Chondrocyte (in vitro differentiated cells): Measurements from ENCODE around the gene PRKCH. TPM values are rescaled to one million over a fixed set of nuclear protein-coding genes. Genes with fewer than 3 reads are reported as not detected.

Experiments used
- DNase-seq: peaks from one replicate; pipeline ENCODE4 v3.0.0; 2021; ENCODE audit warnings: mixed read lengths, low spot score
- H3K27ac Mint-ChIP-seq: one replicate; pipeline ENCODE4 v1.8.0; 2021; ENCODE audit warnings: mild to moderate bottlenecking, moderate library complexity, mixed read lengths; ENCODE audit not compliant: unreplicated experiment
- H3K27me3 Mint-ChIP-seq: 2 replicates; pipeline ENCODE4 v1.8.0; 2021; ENCODE audit warnings: low read depth, mixed read lengths
- H3K36me3 Mint-ChIP-seq: 2 replicates; pipeline ENCODE4 v1.8.0; 2021; ENCODE audit warnings: low read depth, mixed read lengths
- H3K4me1 Mint-ChIP-seq: 2 replicates; pipeline ENCODE4 v1.8.0; 2021; ENCODE audit warnings: low read depth, mild to moderate bottlenecking, mixed read lengths
- H3K4me3 Mint-ChIP-seq: one replicate; pipeline ENCODE4 v1.8.0; 2021; ENCODE audit warnings: mild to moderate bottlenecking, moderate library complexity, mixed read lengths; ENCODE audit not compliant: unreplicated experiment
- H3K9me3 Mint-ChIP-seq: 2 replicates; pipeline ENCODE4 v1.8.0; 2021; ENCODE audit warnings: low read depth, mixed read lengths
- total RNA-seq: library from RNA; stranded (reverse); gene quantifications from 3 replicates; pipeline ENCODE4 v1.2.1, GENCODE V29; 2021
- TF ChIP-seq, protein P1 (sequence below): fragments of 200-600 bp; sonication (generic); IDR thresholded peaks from 2 replicates; pipeline ENCODE4 v1.5.0; 2021; ENCODE audit warnings: antibody characterized with exemption, mild to moderate bottlenecking, moderate library complexity

PRKCH gene
- total RNA-seq, 1 donor from 2014 or later, result 9.7 TPM

DNA sequence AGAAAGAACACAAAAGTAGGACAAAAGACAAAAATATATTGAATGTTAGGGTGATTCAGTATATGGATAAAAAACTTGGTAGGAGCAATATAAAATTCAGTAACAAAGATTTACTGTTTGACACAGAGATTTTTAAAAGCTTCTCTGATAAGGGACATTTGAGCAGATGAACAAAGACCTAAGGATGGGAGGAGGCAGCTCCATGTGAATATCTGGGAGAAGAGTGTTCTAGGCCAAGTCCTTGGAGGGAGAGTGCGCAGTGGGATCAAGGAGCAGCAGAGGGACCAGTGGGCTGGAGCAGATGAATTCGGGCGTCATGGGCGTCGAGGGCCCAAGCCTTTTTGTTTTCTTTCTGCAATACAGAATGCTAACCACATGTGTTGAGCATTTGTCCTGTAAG, 174.4 kb downstream of the PRKCH start:
- H3K4me3 Mint-ChIP-seq, result no peak overlapping the region
- TF ChIP-seq, protein P1, sequence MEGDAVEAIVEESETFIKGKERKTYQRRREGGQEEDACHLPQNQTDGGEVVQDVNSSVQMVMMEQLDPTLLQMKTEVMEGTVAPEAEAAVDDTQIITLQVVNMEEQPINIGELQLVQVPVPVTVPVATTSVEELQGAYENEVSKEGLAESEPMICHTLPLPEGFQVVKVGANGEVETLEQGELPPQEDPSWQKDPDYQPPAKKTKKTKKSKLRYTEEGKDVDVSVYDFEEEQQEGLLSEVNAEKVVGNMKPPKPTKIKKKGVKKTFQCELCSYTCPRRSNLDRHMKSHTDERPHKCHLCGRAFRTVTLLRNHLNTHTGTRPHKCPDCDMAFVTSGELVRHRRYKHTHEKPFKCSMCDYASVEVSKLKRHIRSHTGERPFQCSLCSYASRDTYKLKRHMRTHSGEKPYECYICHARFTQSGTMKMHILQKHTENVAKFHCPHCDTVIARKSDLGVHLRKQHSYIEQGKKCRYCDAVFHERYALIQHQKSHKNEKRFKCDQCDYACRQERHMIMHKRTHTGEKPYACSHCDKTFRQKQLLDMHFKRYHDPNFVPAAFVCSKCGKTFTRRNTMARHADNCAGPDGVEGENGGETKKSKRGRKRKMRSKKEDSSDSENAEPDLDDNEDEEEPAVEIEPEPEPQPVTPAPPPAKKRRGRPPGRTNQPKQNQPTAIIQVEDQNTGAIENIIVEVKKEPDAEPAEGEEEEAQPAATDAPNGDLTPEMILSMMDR, result no peak
- DNase-seq, result no peak
- H3K27ac Mint-ChIP-seq, result no peak overlapping the region
- no peaks in the 10 kb centered on the region for H3K27me3 Mint-ChIP-seq
- no peaks in the 10 kb centered on the region for H3K9me3 Mint-ChIP-seq
- peaks cover 15% of the 10 kb centered on the region for H3K4me1 Mint-ChIP-seq
- no peaks in the 10 kb centered on the region for H3K36me3 Mint-ChIP-seq

DNA sequence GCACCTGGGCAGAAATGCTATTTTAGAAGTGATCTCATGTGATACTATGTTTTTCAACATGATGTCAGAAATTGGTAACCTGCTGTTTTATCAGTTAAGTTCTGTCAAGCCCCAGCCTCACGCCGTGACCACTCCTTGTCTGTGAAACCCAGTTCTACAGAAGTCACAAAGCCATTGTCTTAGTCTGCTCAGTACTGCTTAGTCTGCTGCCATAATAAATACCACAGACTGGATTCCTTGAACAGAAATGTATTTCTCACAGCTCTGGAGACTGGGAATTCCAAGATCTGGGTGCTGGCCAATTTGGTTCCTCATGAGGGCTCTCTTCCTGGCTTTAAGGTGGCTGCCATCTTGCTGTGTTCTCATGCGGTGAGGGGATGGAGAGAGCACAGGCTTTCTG, 176.9 kb downstream of the PRKCH start:
- peaks cover 26% of the 10 kb centered on the region for H3K4me1 Mint-ChIP-seq

DNA sequence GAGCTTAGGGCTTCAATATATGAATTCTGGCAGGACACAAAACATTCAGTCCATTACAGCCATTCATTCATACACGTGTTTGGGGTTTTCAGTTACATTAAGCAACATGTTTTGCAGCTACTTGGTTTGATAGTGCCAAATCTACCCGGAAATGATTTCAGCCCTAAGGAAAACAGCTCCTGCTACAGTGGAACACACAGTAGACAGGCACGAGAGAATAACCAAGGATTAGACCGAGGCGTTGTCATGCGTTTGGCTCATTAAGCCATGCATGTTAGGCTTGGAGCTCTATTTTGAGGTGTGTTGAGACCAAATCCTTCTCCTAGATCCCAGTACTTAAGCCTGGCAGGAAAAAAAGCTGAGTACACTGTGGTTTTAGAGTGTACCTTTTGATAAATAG, 177.4 kb downstream of the PRKCH start:
- Mint-ChIP-seq H3K4me1 (peaks cover 32% of the 10 kb centered on the region), H3K27me3 (no peaks in the 10 kb centered on the region), H3K9me3 (no peaks in the 10 kb centered on the region), H3K27ac (peak overlapping the region; percentile 87), H3K4me3 (no peak overlapping the region), H3K36me3 (no peaks in the 10 kb centered on the region)
- no peak for DNase-seq
- TF ChIP-seq, protein P1, result no peak

More for the DNA sequence above, 176.9 kb downstream of the PRKCH start:
- no peak for DNase-seq
- Mint-ChIP-seq H3K36me3 (no peaks in the 10 kb centered on the region), H3K27ac (peak overlapping the region; percentile 87), H3K9me3 (no peaks in the 10 kb centered on the region), H3K27me3 (no peaks in the 10 kb centered on the region), H3K4me3 (no peak overlapping the region)
- TF ChIP-seq, protein P1, result no peak

DNA sequence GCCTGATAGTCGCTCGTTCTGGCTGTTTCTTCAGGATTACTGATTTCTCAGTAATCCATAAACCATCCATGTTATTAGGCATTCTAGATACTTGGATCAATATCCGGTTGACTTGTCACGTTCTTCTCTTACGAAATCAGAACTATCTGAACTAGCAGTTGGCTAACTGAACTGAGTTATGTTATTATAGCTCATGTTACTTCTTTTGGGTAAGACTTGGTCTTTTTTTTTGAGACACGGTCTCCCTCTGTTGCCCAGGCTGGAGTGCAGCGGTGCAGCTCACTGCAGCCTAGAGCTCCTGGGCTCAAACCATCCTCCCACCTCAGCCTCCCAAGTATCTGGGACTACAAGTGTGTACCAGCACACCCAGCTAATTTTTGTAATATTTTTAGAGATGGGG, 178.6 kb downstream of the PRKCH start:
- H3K4me3 Mint-ChIP-seq, result no peak overlapping the region
- no peak overlapping the region for H3K27ac Mint-ChIP-seq
- H3K4me1 Mint-ChIP-seq, result peaks cover 36% of the 10 kb centered on the region
- H3K27me3 Mint-ChIP-seq, result no peaks in the 10 kb centered on the region
- H3K9me3 Mint-ChIP-seq, result no peaks in the 10 kb centered on the region
- no peak for DNase-seq
- H3K36me3 Mint-ChIP-seq, result no peaks in the 10 kb centered on the region
- TF ChIP-seq, protein P1, result no peak

DNA sequence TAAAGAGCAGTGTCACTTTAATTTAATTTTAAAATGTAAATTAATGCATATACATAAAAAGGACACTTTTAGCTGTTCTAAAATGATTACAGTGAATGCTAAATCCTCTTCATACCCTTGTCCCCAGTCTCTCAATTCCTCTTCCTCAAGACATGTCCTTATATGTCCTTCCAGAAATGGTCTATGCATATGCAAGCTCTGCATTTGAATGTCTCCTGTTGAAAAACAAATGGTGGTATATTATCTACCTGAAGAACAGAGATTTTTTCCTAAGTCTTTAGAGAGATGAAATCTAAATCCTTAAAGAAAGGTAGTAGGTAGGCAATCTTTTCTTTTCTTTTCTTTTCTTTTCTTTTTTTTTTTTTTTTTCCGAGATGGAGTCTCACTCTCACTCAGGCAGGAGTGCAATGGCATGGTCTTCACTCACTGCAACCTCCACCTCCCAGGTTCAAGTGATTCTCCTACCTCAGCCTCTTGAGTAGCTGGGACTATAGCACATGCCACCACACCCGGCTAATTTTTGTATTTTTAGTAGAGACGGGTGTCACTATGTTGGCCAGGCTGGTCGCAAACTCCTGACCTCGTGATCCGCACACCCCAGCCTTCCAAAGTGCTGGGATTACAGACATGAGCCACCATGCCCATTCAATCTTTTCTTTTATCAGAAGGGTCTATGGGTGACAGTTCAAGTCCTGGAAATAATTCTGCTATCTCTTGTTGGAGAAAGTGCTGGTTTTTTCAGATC, 180.5 kb downstream of the PRKCH start:
- no peak for DNase-seq
- no peaks in the 10 kb centered on the region for H3K9me3 Mint-ChIP-seq
- TF ChIP-seq, protein P1, result no peak
- peak overlapping the region; percentile 91 for H3K27ac Mint-ChIP-seq
- no peak overlapping the region for H3K4me3 Mint-ChIP-seq
- no peaks in the 10 kb centered on the region for H3K36me3 Mint-ChIP-seq
- H3K27me3 Mint-ChIP-seq, result no peaks in the 10 kb centered on the region
- peaks cover 51% of the 10 kb centered on the region for H3K4me1 Mint-ChIP-seq
